Ishikawa (cell line): ENCODE data around the gene CCDC201.

Source experiments
- CEBPB ChIP-seq: IDR thresholded peaks from 2 replicates; pipeline ENCODE4 v1.6.1; 2012
- CREB1 ChIP-seq: IDR thresholded peaks from 2 replicates; pipeline ENCODE4 v1.6.1; 2012; ENCODE audit warnings: low read depth
- EGR1 ChIP-seq: IDR thresholded peaks from 2 replicates; pipeline ENCODE4 v1.6.1; 2012
- EP300 ChIP-seq: IDR thresholded peaks from 2 replicates; pipeline ENCODE4 v1.6.1; 2012; ENCODE audit warnings: borderline replicate concordance
- NFIC ChIP-seq: IDR thresholded peaks from 2 replicates; pipeline ENCODE4 v1.6.1; 2012
- RAD21 ChIP-seq: IDR thresholded peaks from 2 replicates; pipeline ENCODE4 v1.6.1; 2012; ENCODE audit warnings: low read depth
- TAF1 ChIP-seq: IDR thresholded peaks from 2 replicates; pipeline ENCODE4 v1.6.1; 2012; ENCODE audit warnings: low read depth, mild to moderate bottlenecking
- TF ChIP-seq, protein P1 (sequence below): IDR thresholded peaks from 2 replicates; pipeline ENCODE4 v1.6.1; 2012
- TF ChIP-seq, protein P2 (sequence below): IDR thresholded peaks from 2 replicates; pipeline ENCODE4 v1.6.1; 2012; ENCODE audit warnings: low read depth, mild to moderate bottlenecking

DNA sequence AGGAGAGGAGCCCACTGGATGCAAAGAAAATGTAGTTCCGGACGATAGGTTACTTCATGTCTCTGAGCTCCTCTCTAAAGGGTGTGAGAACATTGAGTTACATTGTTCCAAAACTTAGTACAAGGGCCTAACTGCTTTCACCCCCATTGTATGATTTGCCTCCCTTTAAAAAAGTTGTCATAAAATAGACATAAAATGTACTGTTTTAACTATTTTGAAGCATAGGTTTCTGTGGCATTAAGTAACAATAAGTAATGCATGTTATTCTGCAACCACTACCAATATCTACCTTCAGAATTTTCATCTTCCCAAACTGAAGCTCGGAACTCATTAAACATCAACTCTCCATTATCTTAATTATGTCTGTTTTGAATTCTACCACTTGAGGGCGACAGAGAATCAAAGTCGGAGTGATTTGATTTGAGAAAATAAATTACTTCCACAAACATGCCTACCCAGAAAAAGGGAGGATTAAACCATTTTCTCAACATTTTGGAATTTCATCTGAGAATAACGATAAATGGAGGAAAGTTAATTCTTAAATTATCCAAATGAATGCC, 18.1 kb upstream of the CCDC201 start:
- TF ChIP-seq NFIC = no peak
- no peak for TF ChIP-seq EGR1
- no peak for TF ChIP-seq EP300
- TF ChIP-seq, protein P1, sequence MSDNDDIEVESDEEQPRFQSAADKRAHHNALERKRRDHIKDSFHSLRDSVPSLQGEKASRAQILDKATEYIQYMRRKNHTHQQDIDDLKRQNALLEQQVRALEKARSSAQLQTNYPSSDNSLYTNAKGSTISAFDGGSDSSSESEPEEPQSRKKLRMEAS = no peak
- TF ChIP-seq TAF1 = no peak
- TF ChIP-seq, protein P2, sequence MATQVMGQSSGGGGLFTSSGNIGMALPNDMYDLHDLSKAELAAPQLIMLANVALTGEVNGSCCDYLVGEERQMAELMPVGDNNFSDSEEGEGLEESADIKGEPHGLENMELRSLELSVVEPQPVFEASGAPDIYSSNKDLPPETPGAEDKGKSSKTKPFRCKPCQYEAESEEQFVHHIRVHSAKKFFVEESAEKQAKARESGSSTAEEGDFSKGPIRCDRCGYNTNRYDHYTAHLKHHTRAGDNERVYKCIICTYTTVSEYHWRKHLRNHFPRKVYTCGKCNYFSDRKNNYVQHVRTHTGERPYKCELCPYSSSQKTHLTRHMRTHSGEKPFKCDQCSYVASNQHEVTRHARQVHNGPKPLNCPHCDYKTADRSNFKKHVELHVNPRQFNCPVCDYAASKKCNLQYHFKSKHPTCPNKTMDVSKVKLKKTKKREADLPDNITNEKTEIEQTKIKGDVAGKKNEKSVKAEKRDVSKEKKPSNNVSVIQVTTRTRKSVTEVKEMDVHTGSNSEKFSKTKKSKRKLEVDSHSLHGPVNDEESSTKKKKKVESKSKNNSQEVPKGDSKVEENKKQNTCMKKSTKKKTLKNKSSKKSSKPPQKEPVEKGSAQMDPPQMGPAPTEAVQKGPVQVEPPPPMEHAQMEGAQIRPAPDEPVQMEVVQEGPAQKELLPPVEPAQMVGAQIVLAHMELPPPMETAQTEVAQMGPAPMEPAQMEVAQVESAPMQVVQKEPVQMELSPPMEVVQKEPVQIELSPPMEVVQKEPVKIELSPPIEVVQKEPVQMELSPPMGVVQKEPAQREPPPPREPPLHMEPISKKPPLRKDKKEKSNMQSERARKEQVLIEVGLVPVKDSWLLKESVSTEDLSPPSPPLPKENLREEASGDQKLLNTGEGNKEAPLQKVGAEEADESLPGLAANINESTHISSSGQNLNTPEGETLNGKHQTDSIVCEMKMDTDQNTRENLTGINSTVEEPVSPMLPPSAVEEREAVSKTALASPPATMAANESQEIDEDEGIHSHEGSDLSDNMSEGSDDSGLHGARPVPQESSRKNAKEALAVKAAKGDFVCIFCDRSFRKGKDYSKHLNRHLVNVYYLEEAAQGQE = no peak
- TF ChIP-seq CREB1 = no peak
- TF ChIP-seq CEBPB = no peak
- peak; percentile 85 for TF ChIP-seq RAD21
